GM06990 (cell line): ENCODE measurements around the gene RAB5B.
A peak's percentile ranks its signal among the peaks of the same experiment; 100 is the strongest.

Source experiments
- DNase-seq: peaks from one replicate; pipeline ENCODE4 v3.0.0-alpha.2; 2011; ENCODE audit not compliant: insufficient read length; ENCODE audit errors: extremely low read depth
- H3K27me3 ChIP-seq: replicated peaks from 2 replicates; pipeline ENCODE4 v1.6.0; 2011; ENCODE audit warnings: low read length; ENCODE audit not compliant: control insufficient read depth, insufficient read depth
- H3K36me3 ChIP-seq: 2 replicates; pipeline ENCODE4 v1.5.1; 2011; ENCODE audit warnings: low read length; ENCODE audit not compliant: control insufficient read depth, insufficient read depth
- H3K4me3 ChIP-seq: replicated peaks from 2 replicates; pipeline ENCODE4 v1.5.1; 2011; ENCODE audit warnings: low read depth, mild to moderate bottlenecking, control low read depth, low read length
- CTCF ChIP-seq: IDR thresholded peaks from 2 replicates; pipeline ENCODE4 v1.5.1; 2011; ENCODE audit warnings: low read length, control low read depth, mild to moderate bottlenecking, inconsistent platforms; ENCODE audit not compliant: insufficient read depth, poor library complexity, severe bottlenecking

Gene RAB5B

GRCh38 chr12:55955344-55955743 lies 18.5 kb upstream of the RAB5B start:
- no peaks in the 10 kb centered on the region for H3K27me3 ChIP-seq
- no peak for TF ChIP-seq CTCF
- peaks cover 21% of the 10 kb centered on the region for H3K36me3 ChIP-seq
- H3K4me3 ChIP-seq, result no peak overlapping the region
- no peak for DNase-seq

GRCh38 chr12:55955800-55956508 lies 17.9 kb upstream of the RAB5B start:
- no peak for DNase-seq

GRCh38 chr12:55957106-55957859 lies 16.6 kb upstream of the RAB5B start:
- no peak overlapping the region for H3K4me3 ChIP-seq
- H3K36me3 ChIP-seq, result peaks cover 14% of the 10 kb centered on the region
- DNase-seq, result no peak
- no peak for TF ChIP-seq CTCF
- H3K27me3 ChIP-seq, result no peaks in the 10 kb centered on the region

More at GRCh38 chr12:55955800-55956508, 17.9 kb upstream of the RAB5B start:
- peak; percentile 45 for TF ChIP-seq CTCF
- H3K4me3 ChIP-seq, result no peak overlapping the region
- H3K36me3 ChIP-seq, result peaks cover 21% of the 10 kb centered on the region
- no peaks in the 10 kb centered on the region for H3K27me3 ChIP-seq

GRCh38 chr12:55963760-55964159 lies 10.1 kb upstream of the RAB5B start:
- no peaks in the 10 kb centered on the region for H3K27me3 ChIP-seq
- no peak for DNase-seq
- H3K4me3 ChIP-seq, result no peak overlapping the region
- no peak for TF ChIP-seq CTCF
- no peaks in the 10 kb centered on the region for H3K36me3 ChIP-seq

- no peak for TF ChIP-seq CTCF
- Histone ChIP-seq H3K27me3 (no peaks in the 10 kb centered on the region), H3K36me3 (no peaks in the 10 kb centered on the region), H3K4me3 (no peak overlapping the region)
- no peak for DNase-seq
These were observed 8.6 kb upstream of the RAB5B start for GRCh38 chr12:55965240-55965639.
